ENCODE data around the gene CCDC120. TPM values are rescaled to one million over a fixed set of nuclear protein-coding genes. Genes with fewer than 3 reads are reported as not detected.

The CCDC120 gene
- total and polyA plus RNA-seq, 9 of the 15 experiments (the other 6 are each of a cell fraction or from before 2014, with no cell fraction given): 0.13 to 3.6 (median 0.54) TPM

GRCh38 chrX:49111791-49112190 lies 53.0 kb downstream of the CCDC120 start (continued):
- TF ChIP-seq ATF2 (CRISPR knock-in tag; IDR thresholded peaks at IDR 0.05) (no peak), SMARCE1 (IDR thresholded peaks at IDR 0.05) (no peak), SMAD2 (IDR thresholded peaks at IDR 0.05; ENCODE audit: low read depth, low read length) (no peak), L3MBTL2 (IDR thresholded peaks at IDR 0.05) (no peak), CXXC5 (CRISPR knock-in tag; IDR thresholded peaks at IDR 0.05) (no peak), ZNF830 (CRISPR knock-in tag; IDR thresholded peaks at IDR 0.05) (no peak), RBFOX2 (IDR thresholded peaks at IDR 0.05; ENCODE audit: low read depth, low read length) (no peak), FOXK1 (CRISPR knock-in tag; IDR thresholded peaks at IDR 0.05; ENCODE audit: borderline replicate concordance) (no peak)

- H3K27me3 ChIP-seq (ENCODE audit: control insufficient read depth in 2 of 2, insufficient read depth in 2 of 2, low read length in 2 of 2): no peaks in the 10 kb centered on the region
- intact Hi-C loops (cut with micrococcal nuclease) (no loop called here), in situ Hi-C loops (cut with MboI) (no loop called here)
- no peaks in the 10 kb centered on the region for H3K9me1 ChIP-seq (ENCODE audit: control insufficient read depth, insufficient read depth, low read length)
- WGBS (ENCODE audit: insufficient coverage, low coverage, missing lambda C conversion rate): 94% methylated on average over 8 of the region's 8 CpGs
- H3K79me2 ChIP-seq (ENCODE audit: control insufficient read depth, insufficient read depth, low read length): no peaks in the 10 kb centered on the region
- ChIA-PET CTCF (ENCODE audit: low intra/inter-chr PET ratio) (interaction anchor here (0.6 kb wide), 1 partner anchor 384 kb away, joined by 3 read pairs; no protein-coding TSS in a partner anchor), POLR2A (interaction anchor here (1.4 kb wide), 1 partner anchor 17 kb away, joined by 4 read pairs; no protein-coding TSS in a partner anchor)
- H3K4me3 ChIP-seq: no peak overlapping the region
- no peaks in the 10 kb centered on the region for H3K9me3 ChIP-seq (replicated peaks; ENCODE audit: control insufficient read depth, insufficient read depth, low read depth, low read length)
- FAIRE-seq: no peak
- H2AFZ ChIP-seq (ENCODE audit: low read depth, low read length): no peak overlapping the region
- peaks cover 0 to 3% of the 10 kb centered on the region in 2 experiments; a peak in 2 of 5 replicates for H3K4me1 ChIP-seq (replicated peaks in 1 of 2; ENCODE audit: control insufficient read depth in 2 of 2, insufficient read depth in 2 of 2, low read length in 2 of 2)
- ATAC-seq: no peak
- DNase-seq (ENCODE audit: extremely low read depth in 1 of 4, low spot score in 3 of 4): no peak
- H3K9ac ChIP-seq (ENCODE audit: insufficient read depth in 1 of 2, low read depth in 2 of 2, low read length in 2 of 2): no peak overlapping the region; a peak in 1 of 4 replicates
- H3K4me2 ChIP-seq (ENCODE audit: insufficient read depth, low read length): no peak overlapping the region
- no TSS peak for BruUV-seq (replicated peaks)
- H3K36me3 ChIP-seq (ENCODE audit: control insufficient read depth, insufficient read depth, low read length): peaks cover 77% of the 10 kb centered on the region
- no peak overlapping the region for H3K27ac ChIP-seq (ENCODE audit: extremely low read depth, low read depth, low read length)
- H4K20me1 ChIP-seq (replicated peaks; ENCODE audit: control insufficient read depth, insufficient read depth, low read length): no peaks in the 10 kb centered on the region
- no peak for TF ChIP-seq ZBTB43 (CRISPR knock-in tag; IDR thresholded peaks at IDR 0.05)
- no peak for TF ChIP-seq NR0B1 (IDR thresholded peaks at IDR 0.05; ENCODE audit: partially characterized antibody)
- TF ChIP-seq CREM (IDR thresholded peaks at IDR 0.05; ENCODE audit: low read depth): no peak
- no peak for TF ChIP-seq CREB3L1 (IDR thresholded peaks at IDR 0.05; ENCODE audit: borderline replicate concordance, low read depth)
- TF ChIP-seq SAP30 (IDR thresholded peaks at IDR 0.05; ENCODE audit: borderline replicate concordance, insufficient read depth, low read depth, low read length, poor library complexity, severe bottlenecking): no peak
- TF ChIP-seq E2F1 (CRISPR knock-in tag; IDR thresholded peaks at IDR 0.05): no peak
- TF ChIP-seq SMAD1 (IDR thresholded peaks at IDR 0.05; ENCODE audit: low read depth, low read length, partially characterized antibody): no peak
Observed at GRCh38 chrX:49116076-49116475, 57.3 kb downstream of the CCDC120 start.
